Right lobe of liver (tissue), 6 donors: Measurements from ENCODE around the gene UCK2. TPM values are rescaled to one million over a fixed set of nuclear protein-coding genes. Genes with fewer than 3 reads are reported as not detected.

ENCODE experiments used
- ATAC-seq, 4 donors: fragments of 200-7000 bp; cut with Tn5 transposase; one replicate each; pipeline ENCODE4 v1.9.1; 2020; ENCODE audit warnings: mild to moderate bottlenecking in 4 of 4, moderate library complexity in 4 of 4
- DNase-seq, 3 donors: peaks; one replicate each; pipeline ENCODE4 v3.0.0-alpha.2; 2020
- H3K27ac ChIP-seq, 3 donors: fragments of 200-600 bp; one replicate each; pipeline ENCODE4 v1.8.0; 2022
- H3K27me3 ChIP-seq, 2 donors: fragments of 200-600 bp; one replicate each; pipeline ENCODE4 v1.8.0; 2022
- H3K36me3 ChIP-seq, 4 donors: fragments of 200-600 bp; sonication (generic) in 1 of 4; one replicate each; pipeline versions ENCODE4 v1.5.1 to v1.8.0; 2017 to 2022; ENCODE audit warnings: control low read depth in 1 of 4
- H3K4me1 ChIP-seq, 4 donors: fragments of 200-600 bp; sonication (generic) in 1 of 4; one replicate each; pipeline versions ENCODE4 v1.5.1 to v1.8.0; 2017 to 2022; ENCODE audit warnings: control low read depth in 1 of 4
- H3K4me3 ChIP-seq, 3 donors: fragments of 200-600 bp; one replicate each; pipeline ENCODE4 v1.8.0; 2022
- H3K9me3 ChIP-seq, 4 donors: fragments of 200-600 bp; sonication (generic) in 1 of 4; one replicate each; pipeline versions ENCODE4 v1.5.1 to v1.8.0; 2017 to 2022; ENCODE audit warnings: control low read depth in 1 of 4
- CTCF ChIP-seq, 4 donors: fragments of 200-600 bp in 3 of 4; fragments of 450-650 bp in 1 of 4; IDR thresholded peaks; one replicate each; pipeline versions ENCODE4 v1.5.1 to v1.8.0; 2016 to 2022; ENCODE audit warnings: antibody characterized with exemption in 4 of 4, mild to moderate bottlenecking in 2 of 4
- POLR2A ChIP-seq: fragments of 450-650 bp; IDR thresholded peaks from one replicate; pipeline ENCODE4 v1.6.1; 2017; ENCODE audit warnings: antibody characterized with exemption, mild to moderate bottlenecking
- WGBS: methylation state at CpG from one replicate; pipeline ENCODE4 v1.1.6; 2018; ENCODE audit warnings: low coverage, low lambda C conversion rate; ENCODE audit not compliant: insufficient coverage; ENCODE audit errors: missing lambda C conversion rate; 5-methylcytosine and 5-hydroxymethylcytosine counted together
- intact Hi-C, 2 donors: fragments of 100-400 bp; cut with DNase I; formaldehyde crosslinking; loops; one replicate each; pipeline versions ENCODE4 v1.11.2 to v1.14.1; 2022
- total RNA-seq, 6 experiments: library from RNA; depleted of rRNA in 2 of 6; stranded (reverse); fragments of >200 nt in 2 of 6; fragmentation: NEBNext Ultra II Directional in 3 of 6; extraction: Animal tissue kit (Norgen Biotek cat#: 25700) in 3 of 6; gene quantifications; one replicate each; pipeline versions ENCODE4 v1.1.0 to v1.2.4, GENCODE V29; 2016 to 2023
- donor health status: DM: no; HTN: yes; CAD: no.
- donor health status: DM: no; HTN: no; CAD: no.
- donor health status: DM: no; HTN: no; CAD: no.
- donor health status: DM: no; HTN: yes; CAD: no.
- donor health status: DM: no; HTN: yes; CAD: no.

Gene UCK2
- total RNA-seq, 6 experiments from 2014 or later: 8.4 to 22.9 (median 10.4) TPM

- Histone ChIP-seq H3K4me1 (peaks cover 0 to 33% (median 9%) of the 10 kb centered on the region in 4 donors), H3K27ac (peak overlapping the region in 2 of 3 donors; percentile 49 to 71), H3K4me3 (peak overlapping the region in 1 of 3 donors; percentile 31), H3K27me3 (no peaks in the 10 kb centered on the region), H3K9me3 (no peaks in the 10 kb centered on the region), H3K36me3 (peaks cover 0 to 4% (median 0%) of the 10 kb centered on the region in 4 donors)
- peak in 1 of 3 donors; percentile 33 for DNase-seq
- intact Hi-C loops: loop anchor here (10.0 kb wide), 2 partner anchors 197 to 307 kb away; no protein-coding TSS in a partner anchor
- ATAC-seq: peak in 1 of 4 donors; percentile 7
- TF ChIP-seq POLR2A (no peak), CTCF (IDR thresholded peaks at IDR 0.05) (no peak)
- 70% methylated on average over 3 of the region's 7 CpGs for WGBS
These were observed 84.3 kb downstream of the UCK2 start for GRCh38 chr1:165911609-165912281.

GRCh38 chr1:165912638-165913037, 85.2 kb downstream of the UCK2 start:
- DNase-seq: peak in 1 of 3 donors; percentile 20
- no peak overlapping the region for H3K4me3 ChIP-seq
- peaks cover 0 to 4% (median 0%) of the 10 kb centered on the region in 4 donors for H3K36me3 ChIP-seq
- 63% methylated on average over 3 of the region's 6 CpGs for WGBS
- peak overlapping the region in 1 of 3 donors; percentile 71 for H3K27ac ChIP-seq
- peaks cover 0 to 33% (median 9%) of the 10 kb centered on the region in 4 donors for H3K4me1 ChIP-seq
- no peak for ATAC-seq
- H3K9me3 ChIP-seq: no peaks in the 10 kb centered on the region
- TF ChIP-seq POLR2A (no peak), CTCF (IDR thresholded peaks at IDR 0.05) (no peak)
- H3K27me3 ChIP-seq: no peaks in the 10 kb centered on the region
- intact Hi-C loops: loop anchor here (10.0 kb wide), 2 partner anchors 198 to 308 kb away; no protein-coding TSS in a partner anchor

GRCh38 chr1:165914136-165914798, 86.9 kb downstream of the UCK2 start:
- ATAC-seq: peak; percentile 58 to 75 (median 68)
- Histone ChIP-seq H3K9me3 (no peaks in the 10 kb centered on the region), H3K27ac (no peak overlapping the region), H3K4me1 (peaks cover 0 to 29% (median 9%) of the 10 kb centered on the region in 4 donors), H3K4me3 (no peak overlapping the region), H3K36me3 (no peaks in the 10 kb centered on the region), H3K27me3 (no peaks in the 10 kb centered on the region)
- TF ChIP-seq POLR2A (no peak), CTCF (IDR thresholded peaks at IDR 0.05) (peak; percentile 75 to 98 (median 86))
- intact Hi-C loops: loop anchor here (10.0 kb wide), 2 partner anchors 199 to 309 kb away; no protein-coding TSS in a partner anchor
- peak in 1 of 3 donors; percentile 66 for DNase-seq
- WGBS: 2% methylated on average over 4 of the region's 4 CpGs

- H3K36me3 ChIP-seq: no peaks in the 10 kb centered on the region
- H3K27ac ChIP-seq: no peak overlapping the region
- WGBS: 78% methylated on average over 1 of the region's 2 CpGs
- DNase-seq (peak in 1 of 3 donors; percentile 17), ATAC-seq (no peak)
- intact Hi-C loops: loop anchor here (5.0 to 10.0 kb wide), 3 partner anchors 201 to 313 kb away; no protein-coding TSS in a partner anchor
- H3K9me3 ChIP-seq: no peaks in the 10 kb centered on the region
- H3K27me3 ChIP-seq: no peaks in the 10 kb centered on the region
- no peak overlapping the region for H3K4me3 ChIP-seq
- no peak for TF ChIP-seq POLR2A
- no peak for TF ChIP-seq CTCF (IDR thresholded peaks at IDR 0.05)
- peaks cover 0 to 23% (median 6%) of the 10 kb centered on the region in 4 donors for H3K4me1 ChIP-seq
These were observed 88.1 kb downstream of the UCK2 start for GRCh38 chr1:165915480-165915879.
